ENCODE results near the gene CLEC18C.
"Not testable (repeated sequence)": the region's sequence is repeated elsewhere in the genome, so short reads cannot be mapped to it uniquely, and the experiment has no call there.

Gene CLEC18C

GRCh38 chr16:70173212-70173837, at the start of gene CLEC18C:
Gene CLEC18C (plus strand): TSS chr16:70173787. CDS start chr16:70174279, 492 bp downstream.
- not testable (repeated sequence) for DNase-seq (ENCODE audit: low read depth in 2 of 3, low spot score in 1 of 3)

- DNase-seq (ENCODE audit: low read depth in 2 of 3, low spot score in 1 of 3): not testable (repeated sequence)
These were observed 49.8 kb upstream of the CLEC18C start for GRCh38 chr16:70123822-70124221.

GRCh38 chr16:70126226-70126625, 47.4 kb upstream of the CLEC18C start:
- not testable (repeated sequence) for DNase-seq (ENCODE audit: low read depth in 2 of 3, low spot score in 1 of 3)

GRCh38 chr16:70127706-70128105, 45.9 kb upstream of the CLEC18C start:
- DNase-seq (ENCODE audit: low read depth in 2 of 3, low spot score in 1 of 3): not testable (repeated sequence)

- DNase-seq (ENCODE audit: low read depth in 2 of 3, low spot score in 1 of 3): not testable (repeated sequence)
These were observed 44.7 kb upstream of the CLEC18C start for GRCh38 chr16:70128844-70129243.

- not testable (repeated sequence) for DNase-seq (ENCODE audit: low read depth in 2 of 3, low spot score in 1 of 3)
These were observed 37.8 kb upstream of the CLEC18C start for GRCh38 chr16:70135796-70136195.

- not testable (repeated sequence) for DNase-seq (ENCODE audit: low read depth in 2 of 3, low spot score in 1 of 3)
These were observed 37.0 kb upstream of the CLEC18C start for GRCh38 chr16:70136595-70136994.

GRCh38 chr16:70142739-70143138, 30.8 kb upstream of the CLEC18C start:
- DNase-seq (ENCODE audit: low read depth in 2 of 3, low spot score in 1 of 3): not testable (repeated sequence)

- not testable (repeated sequence) for DNase-seq (ENCODE audit: low read depth in 2 of 3, low spot score in 1 of 3)
These were observed 30.2 kb upstream of the CLEC18C start for GRCh38 chr16:70143231-70143895.

- DNase-seq (ENCODE audit: low read depth in 2 of 3, low spot score in 1 of 3): not testable (repeated sequence)
These were observed 25.7 kb upstream of the CLEC18C start for GRCh38 chr16:70147853-70148252.

- not testable (repeated sequence) for DNase-seq (ENCODE audit: low read depth in 2 of 3, low spot score in 1 of 3)
These were observed 25.1 kb upstream of the CLEC18C start for GRCh38 chr16:70148453-70148852.

GRCh38 chr16:70149296-70149695, 24.3 kb upstream of the CLEC18C start:
- not testable (repeated sequence) for DNase-seq (ENCODE audit: low read depth in 2 of 3, low spot score in 1 of 3)

GRCh38 chr16:70151391-70151790, 22.2 kb upstream of the CLEC18C start:
- no peak for DNase-seq (ENCODE audit: low read depth in 2 of 3, low spot score in 1 of 3)

GRCh38 chr16:70151941-70152509, 21.6 kb upstream of the CLEC18C start:
- DNase-seq (ENCODE audit: low read depth in 2 of 3, low spot score in 1 of 3): no peak

- no peak for DNase-seq (ENCODE audit: low read depth in 2 of 3, low spot score in 1 of 3)
These were observed 20.8 kb upstream of the CLEC18C start for GRCh38 chr16:70152578-70153302.

GRCh38 chr16:70154736-70155135, 18.9 kb upstream of the CLEC18C start:
- not testable (repeated sequence) for DNase-seq (ENCODE audit: low read depth in 2 of 3, low spot score in 1 of 3)

- DNase-seq (ENCODE audit: low read depth in 2 of 3, low spot score in 1 of 3): no peak
These were observed 17.2 kb upstream of the CLEC18C start for GRCh38 chr16:70156207-70156978.

- DNase-seq (ENCODE audit: low read depth in 2 of 3, low spot score in 1 of 3): no peak
These were observed 16.5 kb upstream of the CLEC18C start for GRCh38 chr16:70157105-70157476.

GRCh38 chr16:70157477-70158260, 15.9 kb upstream of the CLEC18C start:
- DNase-seq (ENCODE audit: low read depth in 2 of 3, low spot score in 1 of 3): no peak
